Measurements from ENCODE around the gene GABPB2. TPM values are rescaled to one million over a fixed set of nuclear protein-coding genes. Genes with fewer than 3 reads are reported as not detected.

Gene GABPB2
- total RNA-seq, 1 experiment from 2014 or later = 2.0 TPM

GRCh38 chr1:151060657-151061421, 9.7 kb upstream of the GABPB2 start:
- Histone ChIP-seq H3K36me3 (ENCODE audit: control insufficient read depth, insufficient read depth, low read length) (no peaks in the 10 kb centered on the region), H3K4me3 (ENCODE audit: low read depth, low read length) (peak overlapping the region; percentile 60), H3K9me3 (no peaks in the 10 kb centered on the region), H3K4me1 (peaks cover 11% of the 10 kb centered on the region), H3K27me3 (replicated peaks; ENCODE audit: control insufficient read depth, insufficient read depth, low read length) (no peaks in the 10 kb centered on the region)
- intact Hi-C loops (cut with micrococcal nuclease; ENCODE audit: unreplicated experiment) = no loop called here
- ChIA-PET CTCF (interaction anchor here (0.6 kb wide), 1 partner anchor 221 kb away, joined by 4 read pairs; no protein-coding TSS in a partner anchor), POLR2A (interaction anchor here (0.6 kb wide), 1 partner anchor 106 kb away, joined by 4 read pairs; no protein-coding TSS in a partner anchor)
- peaks cover 39% of the 10 kb centered on the region for H3K36me3 Mint-ChIP-seq (ENCODE audit: insufficient read depth, unreplicated experiment)
- no TSS peak for BruUV-seq (replicated peaks)
- peak overlapping the region; percentile 86 for H3K27ac Mint-ChIP-seq (ENCODE audit: unreplicated experiment)
- H3K9me3 Mint-ChIP-seq (ENCODE audit: unreplicated experiment) = no peaks in the 10 kb centered on the region
- no peaks in the 10 kb centered on the region for H3K27me3 Mint-ChIP-seq (ENCODE audit: insufficient read depth, unreplicated experiment)
- H3K4me3 Mint-ChIP-seq (ENCODE audit: unreplicated experiment) = peak overlapping the region; percentile 88
- no peak for TF ChIP-seq CTCF (IDR thresholded peaks at IDR 0.05; ENCODE audit: insufficient read depth in 1 of 2, low read depth in 1 of 2, low read length in 1 of 2, severe bottlenecking in 1 of 2, unreplicated experiment in 1 of 2)
- H3K4me1 Mint-ChIP-seq (ENCODE audit: low read depth, unreplicated experiment) = peaks cover 42% of the 10 kb centered on the region
- DNase-seq = no peak

- peaks cover 8% of the 10 kb centered on the region for H3K4me1 ChIP-seq
Observed at GRCh38 chr1:151061704-151062103, 8.9 kb upstream of the GABPB2 start.

More at GRCh38 chr1:151061704-151062103, 8.9 kb upstream of the GABPB2 start:
- DNase-seq = no peak
- no peaks in the 10 kb centered on the region for H3K36me3 ChIP-seq (ENCODE audit: control insufficient read depth, insufficient read depth, low read length)
- no TSS peak for BruUV-seq (replicated peaks)
- Mint-ChIP-seq H3K27me3 (ENCODE audit: insufficient read depth, unreplicated experiment) (no peaks in the 10 kb centered on the region), H3K9me3 (ENCODE audit: unreplicated experiment) (no peaks in the 10 kb centered on the region), H3K4me1 (ENCODE audit: low read depth, unreplicated experiment) (peaks cover 33% of the 10 kb centered on the region), H3K27ac (ENCODE audit: unreplicated experiment) (no peak overlapping the region), H3K36me3 (ENCODE audit: insufficient read depth, unreplicated experiment) (peaks cover 31% of the 10 kb centered on the region), H3K4me3 (ENCODE audit: unreplicated experiment) (no peak overlapping the region)
- no peak overlapping the region for H3K4me3 ChIP-seq (ENCODE audit: low read depth, low read length)
- H3K9me3 ChIP-seq = no peaks in the 10 kb centered on the region
- CTCF ChIA-PET = no interaction called here
- no peak for TF ChIP-seq CTCF (IDR thresholded peaks at IDR 0.05; ENCODE audit: insufficient read depth in 1 of 2, low read depth in 1 of 2, low read length in 1 of 2, severe bottlenecking in 1 of 2, unreplicated experiment in 1 of 2)
- no peaks in the 10 kb centered on the region for H3K27me3 ChIP-seq (replicated peaks; ENCODE audit: control insufficient read depth, insufficient read depth, low read length)
- POLR2A ChIA-PET = no interaction called here
- intact Hi-C loops (cut with micrococcal nuclease; ENCODE audit: unreplicated experiment) = no loop called here
